Natural killer cell (primary cell): ENCODE measurements around the gene GYS1. TPM values are rescaled to one million over a fixed set of nuclear protein-coding genes. Genes with fewer than 3 reads are reported as not detected.

ENCODE experiments used
- ATAC-seq, 3 donors: fragments of 150-1000 bp in 2 of 3; fragments of 200-7000 bp in 1 of 3; cut with Tn5 transposase; 1 replicate in 1 of 3; 2 replicates in 2 of 3; pipeline ENCODE4 v1.10.0; 2021; ENCODE audit warnings: mild to moderate bottlenecking in 2 of 3, moderate library complexity in 2 of 3
- DNase-seq, 2 donors: peaks; one replicate each; pipeline versions ENCODE4 v3.0.0 to v3.0.0-alpha.2; 2013 to 2021; ENCODE audit warnings: mixed read lengths in 1 of 2
- H3K27ac ChIP-seq: one replicate; pipeline ENCODE4 v1.5.1; 2013; ENCODE audit warnings: mild to moderate bottlenecking, low read length
- H3K27me3 ChIP-seq: one replicate; pipeline ENCODE4 v1.6.1; 2013; ENCODE audit warnings: low read length; ENCODE audit not compliant: control insufficient read depth, insufficient read depth
- H3K36me3 ChIP-seq: one replicate; pipeline ENCODE4 v1.6.1; 2013; ENCODE audit warnings: low read length; ENCODE audit not compliant: control insufficient read depth, insufficient read depth
- H3K4me1 ChIP-seq: one replicate; pipeline ENCODE4 v1.6.1; 2013; ENCODE audit warnings: low read length; ENCODE audit not compliant: control insufficient read depth, insufficient read depth
- H3K4me3 ChIP-seq: one replicate; pipeline ENCODE4 v1.5.1; 2013; ENCODE audit warnings: low read length
- H3K9me3 ChIP-seq: one replicate; pipeline ENCODE4 v1.6.1; 2013; ENCODE audit warnings: low read length; ENCODE audit not compliant: control insufficient read depth, insufficient read depth
- H3K27ac Mint-ChIP-seq, 2 donors: one replicate each; pipeline ENCODE4 v1.8.0; 2022; ENCODE audit warnings: mild to moderate bottlenecking in 2 of 2, mixed read lengths in 2 of 2, moderate library complexity in 1 of 2
- H3K27me3 Mint-ChIP-seq, 2 donors: one replicate each; pipeline ENCODE4 v1.8.0; 2022; ENCODE audit warnings: low read depth in 2 of 2, mixed read lengths in 2 of 2
- H3K36me3 Mint-ChIP-seq: one replicate; pipeline ENCODE4 v1.8.0; 2022; ENCODE audit warnings: mixed read lengths
- H3K4me1 Mint-ChIP-seq, 2 donors: one replicate each; pipeline ENCODE4 v1.8.0; 2022; ENCODE audit warnings: mixed read lengths in 2 of 2
- H3K4me3 Mint-ChIP-seq: one replicate; pipeline ENCODE4 v1.8.0; 2022; ENCODE audit warnings: mild to moderate bottlenecking, moderate library complexity, mixed read lengths
- H3K9me3 Mint-ChIP-seq, 2 donors: one replicate each; pipeline ENCODE4 v1.8.0; 2022; ENCODE audit warnings: mixed read lengths in 2 of 2
- CTCF ChIP-seq: fragments of 200-600 bp; IDR thresholded peaks from one replicate; pipeline ENCODE4 v1.8.0; 2022; ENCODE audit warnings: antibody characterized with exemption
- WGBS: methylation state at CpG from one replicate; pipeline ENCODE4 v1.1.7; 2013; ENCODE audit warnings: missing lambda C conversion rate; ENCODE audit not compliant: insufficient coverage; 5-methylcytosine and 5-hydroxymethylcytosine counted together
- intact Hi-C: fragments of 100-400 bp; cut with micrococcal nuclease; formaldehyde crosslinking; loops from one replicate; pipeline ENCODE4 v1.14.2; 2022
- total RNA-seq, 4 donors: library from RNA; stranded (reverse); fragments of 120-200 nt in 1 of 4; gene quantifications; one replicate each; pipeline versions ENCODE4 v1.2.3 to v1.2.4, GENCODE V29; 2013 to 2022

Gene GYS1
- total RNA-seq, 3 donors from 2014 or later (not counting 1 experiment from before 2014, with no cell fraction given): 31.6 to 34.5 (median 34.4) TPM

GRCh38 chr19:48968179-48968661 lies 24.9 kb downstream of the GYS1 start:
- Histone ChIP-seq H3K27me3 (no peaks in the 10 kb centered on the region), H3K36me3 (peaks cover 29% of the 10 kb centered on the region), H3K27ac (no peak overlapping the region), H3K9me3 (no peaks in the 10 kb centered on the region), H3K4me1 (peaks cover 48% of the 10 kb centered on the region), H3K4me3 (no peak overlapping the region)
- H3K27ac Mint-ChIP-seq: no peak overlapping the region
- no peak for TF ChIP-seq CTCF
- H3K27me3 Mint-ChIP-seq: no peaks in the 10 kb centered on the region
- ATAC-seq: no peak
- H3K36me3 Mint-ChIP-seq: no peaks in the 10 kb centered on the region
- 86% methylated on average over 4 of the region's 4 CpGs for WGBS
- no peak overlapping the region for H3K4me3 Mint-ChIP-seq
- intact Hi-C loops: loop anchor here (5.0 to 10.0 kb wide), 2 partner anchors 66 to 323 kb away; partner anchors contain the start of genes CA11 and NUCB1
- peaks cover 34 to 40% of the 10 kb centered on the region in 2 donors for H3K4me1 Mint-ChIP-seq
- H3K9me3 Mint-ChIP-seq: no peaks in the 10 kb centered on the region
- no peak for DNase-seq

DNA sequence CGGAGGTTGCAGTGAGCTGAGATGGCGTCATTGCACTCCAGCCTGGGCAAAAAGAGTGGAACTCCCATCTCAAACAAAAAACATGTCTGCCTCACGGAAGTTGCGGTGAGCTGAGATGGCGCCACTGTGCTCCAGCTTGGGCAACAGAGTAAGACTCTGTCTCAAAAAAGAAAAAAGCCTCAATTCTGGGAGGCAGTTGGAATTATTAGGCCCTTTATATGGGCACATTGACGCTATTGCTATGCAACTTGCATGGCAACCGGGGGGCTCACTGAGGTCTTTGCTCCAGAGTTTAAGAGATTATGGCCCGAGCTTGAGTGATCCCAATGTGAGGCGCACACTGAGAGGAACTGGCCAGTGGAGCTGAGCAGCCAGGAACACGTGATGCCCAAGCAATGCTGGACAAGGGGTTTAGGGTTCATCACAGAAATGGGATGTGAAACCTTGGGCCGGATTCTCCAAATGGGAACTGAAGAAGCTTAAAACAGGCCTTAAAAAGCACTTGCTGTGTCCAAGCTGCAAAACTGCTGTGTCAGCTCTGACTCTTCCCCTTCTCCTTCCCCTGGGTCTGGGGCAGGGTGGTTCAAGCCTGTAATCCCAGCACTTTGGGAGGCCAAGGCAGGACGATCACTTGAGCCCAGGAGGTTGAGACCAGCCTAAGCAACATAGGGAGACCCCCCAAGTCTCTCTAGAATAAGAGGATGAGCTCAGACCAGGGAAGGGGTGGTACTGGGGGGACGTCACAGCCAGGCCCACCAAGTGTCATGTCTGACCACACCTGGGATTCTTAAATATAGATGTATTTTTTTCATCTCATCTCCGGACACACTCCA lies 25.5 kb downstream of the GYS1 start:
- DNase-seq (no peak), ATAC-seq (no peak)
- H3K27me3 ChIP-seq: no peaks in the 10 kb centered on the region
- 91% methylated on average over 13 of the region's 14 CpGs for WGBS
- peaks cover 54% of the 10 kb centered on the region for H3K4me1 ChIP-seq
- no peaks in the 10 kb centered on the region for H3K9me3 ChIP-seq
- Mint-ChIP-seq H3K4me3 (no peak overlapping the region), H3K9me3 (no peaks in the 10 kb centered on the region), H3K36me3 (no peaks in the 10 kb centered on the region), H3K27me3 (no peaks in the 10 kb centered on the region), H3K27ac (no peak overlapping the region), H3K4me1 (peaks cover 41 to 46% of the 10 kb centered on the region in 2 donors)
- intact Hi-C loops: loop anchor here (5.0 to 10.0 kb wide), 2 partner anchors 65 to 323 kb away; partner anchors contain the start of genes CA11 and NUCB1
- peaks cover 26% of the 10 kb centered on the region for H3K36me3 ChIP-seq
- no peak overlapping the region for H3K4me3 ChIP-seq
- no peak overlapping the region for H3K27ac ChIP-seq
- TF ChIP-seq CTCF: no peak

DNA sequence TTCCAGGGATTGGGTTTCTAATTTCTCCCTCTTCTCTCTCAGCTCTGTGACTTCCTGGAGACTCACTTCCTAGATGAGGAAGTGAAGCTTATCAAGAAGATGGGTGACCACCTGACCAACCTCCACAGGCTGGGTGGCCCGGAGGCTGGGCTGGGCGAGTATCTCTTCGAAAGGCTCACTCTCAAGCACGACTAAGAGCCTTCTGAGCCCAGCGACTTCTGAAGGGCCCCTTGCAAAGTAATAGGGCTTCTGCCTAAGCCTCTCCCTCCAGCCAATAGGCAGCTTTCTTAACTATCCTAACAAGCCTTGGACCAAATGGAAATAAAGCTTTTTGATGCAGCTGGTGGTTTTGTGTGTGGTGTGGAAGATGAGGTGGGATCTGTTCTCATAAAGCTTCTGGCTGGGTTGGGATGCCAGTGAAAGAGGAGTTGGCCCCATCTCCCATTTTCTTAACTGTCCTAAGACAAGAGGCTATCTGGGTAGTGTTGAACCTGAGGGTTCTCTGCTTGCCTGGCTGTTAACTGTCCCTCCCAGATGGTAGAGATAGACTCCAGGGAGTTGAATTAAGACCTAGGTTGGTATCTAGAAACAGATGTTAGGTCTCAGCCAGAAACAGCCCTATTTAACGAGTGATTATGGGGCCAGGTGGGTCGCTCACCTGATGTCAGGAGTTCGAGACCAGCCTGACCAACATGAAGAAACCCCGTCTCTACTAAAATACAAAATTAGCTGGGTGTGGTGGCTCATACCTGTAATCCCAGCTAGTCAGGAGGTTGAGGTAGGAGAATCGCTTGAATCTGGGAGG lies 26.4 kb downstream of the GYS1 start:
- Mint-ChIP-seq H3K4me3 (peak overlapping the region; percentile 100), H3K36me3 (no peaks in the 10 kb centered on the region), H3K27me3 (no peaks in the 10 kb centered on the region), H3K27ac (peak overlapping the region; percentile 98 to 99), H3K9me3 (no peaks in the 10 kb centered on the region), H3K4me1 (peaks cover 49 to 55% of the 10 kb centered on the region in 2 donors)
- no peak for TF ChIP-seq CTCF
- Histone ChIP-seq H3K36me3 (peaks cover 26% of the 10 kb centered on the region), H3K9me3 (no peaks in the 10 kb centered on the region), H3K4me1 (peaks cover 63% of the 10 kb centered on the region), H3K27ac (peak overlapping the region; percentile 76), H3K4me3 (no peak overlapping the region), H3K27me3 (no peaks in the 10 kb centered on the region)
- ATAC-seq (no peak), DNase-seq (no peak)
- intact Hi-C loops: loop anchor here (5.0 to 10.0 kb wide), 2 partner anchors 64 to 322 kb away; partner anchors contain the start of genes CA11 and NUCB1
- WGBS: 94% methylated on average over 10 of the region's 10 CpGs
